WERI-Rb-1 (cell line): ENCODE results near the gene SCRG1.

Experiments used
- DNase-seq: peaks from one replicate; pipeline ENCODE4 v3.0.0-alpha.2; 2020
- H3K27ac ChIP-seq: fragments of 250-450 bp; sonication (Bioruptor Pico); 2 replicates; pipeline ENCODE4 v1.5.1; 2020; ENCODE audit warnings: mild to moderate bottlenecking, moderate library complexity
- H3K27me3 ChIP-seq: fragments of 250-450 bp; sonication (Bioruptor Pico); 2 replicates; pipeline ENCODE4 v1.5.1; 2021; ENCODE audit warnings: mild to moderate bottlenecking, low read depth, moderate library complexity; ENCODE audit not compliant: insufficient read depth, severe bottlenecking
- H3K36me3 ChIP-seq: fragments of 250-450 bp; sonication (Bioruptor Pico); 2 replicates; pipeline ENCODE4 v1.5.1; 2020; ENCODE audit warnings: mild to moderate bottlenecking, moderate library complexity
- H3K4me3 ChIP-seq: 2 replicates; pipeline ENCODE4 v1.5.1; 2011; ENCODE audit warnings: low read depth, mild to moderate bottlenecking, control low read depth, low read length
- H3K9me3 ChIP-seq: fragments of 250-450 bp; sonication (Bioruptor Pico); 2 replicates; pipeline ENCODE4 v1.5.1; 2021; ENCODE audit warnings: mild to moderate bottlenecking, moderate library complexity; ENCODE audit not compliant: severe bottlenecking
- CTCF ChIP-seq: IDR thresholded peaks from 2 replicates; pipeline ENCODE4 v1.5.1; 2011; ENCODE audit warnings: low read depth, mild to moderate bottlenecking, control low read depth, inconsistent platforms, low read length

SCRG1 gene

GRCh38 chr4:173343832-173344397 lies 55.0 kb downstream of the SCRG1 start:
- Histone ChIP-seq H3K36me3 (no peaks in the 10 kb centered on the region), H3K27me3 (no peaks in the 10 kb centered on the region), H3K4me3 (no peak overlapping the region), H3K9me3 (no peaks in the 10 kb centered on the region), H3K27ac (no peak overlapping the region)
- DNase-seq: no peak
- TF ChIP-seq CTCF: no peak

- TF ChIP-seq CTCF: no peak
- no peak for DNase-seq
Measured at GRCh38 chr4:173337463-173337862, 61.5 kb downstream of the SCRG1 start.

GRCh38 chr4:173334891-173335752 lies 63.8 kb downstream of the SCRG1 start:
- Histone ChIP-seq H3K27ac (peak overlapping the region; percentile 99), H3K36me3 (peaks cover 42% of the 10 kb centered on the region), H3K9me3 (no peaks in the 10 kb centered on the region), H3K27me3 (no peaks in the 10 kb centered on the region), H3K4me3 (peak overlapping the region; percentile 89)
- DNase-seq: peak; percentile 95
- no peak for TF ChIP-seq CTCF

More at GRCh38 chr4:173337463-173337862, 61.5 kb downstream of the SCRG1 start:
- H3K9me3 ChIP-seq: no peaks in the 10 kb centered on the region
- H3K27me3 ChIP-seq: no peaks in the 10 kb centered on the region
- no peak overlapping the region for H3K4me3 ChIP-seq
- H3K27ac ChIP-seq: no peak overlapping the region
- H3K36me3 ChIP-seq: peaks cover 18% of the 10 kb centered on the region
